ENCODE data around the gene PPM1J. TPM values are rescaled to one million over a fixed set of nuclear protein-coding genes. Genes with fewer than 3 reads are reported as not detected.

The PPM1J gene
- total and polyA plus RNA-seq, 2 of the 13 experiments (the other 11 are each of a cell fraction or from before 2014, with no cell fraction given), result 0.07 to 0.22 TPM

DNA sequence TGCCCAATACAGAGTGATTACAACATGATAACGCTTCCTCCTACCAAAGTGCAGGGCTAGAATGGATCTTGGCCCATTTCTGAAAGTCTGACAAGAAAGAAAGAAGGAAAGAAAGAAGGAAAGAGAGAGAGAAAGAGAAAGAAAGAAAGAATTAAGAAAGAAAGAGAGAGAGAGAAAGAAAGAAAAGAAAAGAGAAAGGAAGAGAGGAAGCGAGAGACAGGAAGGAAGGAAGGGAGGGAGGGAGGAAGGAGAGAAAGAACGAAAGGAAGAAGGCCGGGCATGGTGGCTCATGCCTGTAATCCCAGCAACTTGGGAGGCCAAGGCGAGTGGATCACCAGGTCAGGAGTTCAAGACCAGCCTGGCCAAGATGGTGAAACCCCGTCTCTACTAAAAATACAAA, 44.1 kb upstream of the PPM1J start:
- intact Hi-C loops (cut with micrococcal nuclease; ENCODE audit: unreplicated experiment), result no loop called here
- WGBS (ENCODE audit: low lambda C conversion rate), result 55% methylated on average over 6 of the region's 6 CpGs

DNA sequence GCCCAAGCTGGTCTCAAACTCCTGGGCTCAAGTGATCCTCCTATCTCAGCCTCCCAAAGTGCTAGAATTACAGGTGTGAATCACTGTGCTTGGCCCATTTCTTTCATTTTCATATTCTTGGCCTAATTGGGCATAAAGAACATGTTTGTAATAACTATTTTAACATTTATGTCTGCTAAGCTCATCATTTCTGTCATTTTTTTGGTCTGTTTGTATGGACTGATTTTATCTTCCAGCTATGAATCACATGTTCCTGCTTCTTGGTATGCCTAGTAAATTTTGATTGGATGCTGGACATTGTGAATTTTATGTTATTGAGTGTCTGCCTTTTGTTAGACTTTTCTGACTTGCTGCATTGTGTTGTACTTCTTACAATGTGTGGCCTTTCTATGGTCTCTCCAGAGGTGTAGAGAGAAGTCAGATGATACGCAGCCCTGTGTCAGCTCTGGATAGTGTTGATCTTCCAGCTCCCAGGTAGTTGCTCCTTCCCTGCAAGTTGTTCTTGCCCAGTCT, 39.0 kb upstream of the PPM1J start:
- Histone ChIP-seq H3K4me3 (replicated peaks in 1 of 3; ENCODE audit: insufficient read depth in 1 of 3, low read depth in 2 of 3, low read length in 3 of 3) (no peak overlapping the region), H2AFZ (ENCODE audit: low read length) (no peak overlapping the region), H3K9ac (ENCODE audit: insufficient read depth, low read depth, low read length) (no peak overlapping the region), H3K36me3 (replicated peaks in 1 of 2; ENCODE audit: control insufficient read depth in 1 of 2, insufficient read depth in 2 of 2, low read length in 2 of 2) (no peaks in the 10 kb centered on the region), H3K27ac (ENCODE audit: extremely low read length, insufficient read depth, low read length) (no peak overlapping the region), H3K4me2 (ENCODE audit: low read depth, low read length) (no peak overlapping the region), H3K9me3 (ENCODE audit: low read length) (no peaks in the 10 kb centered on the region), H4K20me1 (ENCODE audit: insufficient read depth, low read length) (no peaks in the 10 kb centered on the region), H3K4me1 (ENCODE audit: insufficient read depth, low read length) (no peaks in the 10 kb centered on the region), H3K27me3 (ENCODE audit: control insufficient read depth in 1 of 2, insufficient read depth in 2 of 2, low read length in 2 of 2) (no peaks in the 10 kb centered on the region; a peak in 2 of 5 replicates), H3K79me2 (ENCODE audit: insufficient read depth, low read length) (no peaks in the 10 kb centered on the region)
- POLR2A ChIA-PET, result no interaction called here
- ATAC-seq (no peak), FAIRE-seq (no peak), DNase-seq (ENCODE audit: low spot score) (no peak)
- no TSS peak for BruUV-seq (replicated peaks)
- WGBS (ENCODE audit: low lambda C conversion rate), result 0% methylated on average over 1 of the region's 1 CpG
- CTCF ChIA-PET (ENCODE audit: low intra/inter-chr PET ratio, low total read pairs), result no interaction called here
- in situ Hi-C loops (cut with HindIII; ENCODE audit: extremely low pct_ligation_motif_present, low pct_unique_long_range_greater_than_20kb), result no loop called here
- intact Hi-C loops (cut with micrococcal nuclease; ENCODE audit: unreplicated experiment), result loop anchor here (2.0 kb wide), 1 partner anchor 37 kb away; no protein-coding TSS in a partner anchor
- no peak for TF ChIP-seq ZBTB1 (CRISPR knock-in tag; IDR thresholded peaks at IDR 0.05; ENCODE audit: borderline replicate concordance)
- no peak for TF ChIP-seq THAP11 (CRISPR knock-in tag; IDR thresholded peaks at IDR 0.05)
- TF ChIP-seq, protein P1, sequence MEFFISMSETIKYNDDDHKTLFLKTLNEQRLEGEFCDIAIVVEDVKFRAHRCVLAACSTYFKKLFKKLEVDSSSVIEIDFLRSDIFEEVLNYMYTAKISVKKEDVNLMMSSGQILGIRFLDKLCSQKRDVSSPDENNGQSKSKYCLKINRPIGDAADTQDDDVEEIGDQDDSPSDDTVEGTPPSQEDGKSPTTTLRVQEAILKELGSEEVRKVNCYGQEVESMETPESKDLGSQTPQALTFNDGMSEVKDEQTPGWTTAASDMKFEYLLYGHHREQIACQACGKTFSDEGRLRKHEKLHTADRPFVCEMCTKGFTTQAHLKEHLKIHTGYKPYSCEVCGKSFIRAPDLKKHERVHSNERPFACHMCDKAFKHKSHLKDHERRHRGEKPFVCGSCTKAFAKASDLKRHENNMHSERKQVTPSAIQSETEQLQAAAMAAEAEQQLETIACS (CRISPR knock-in tag; IDR thresholded peaks at IDR 0.05), result no peak
- TF ChIP-seq, protein P2, sequence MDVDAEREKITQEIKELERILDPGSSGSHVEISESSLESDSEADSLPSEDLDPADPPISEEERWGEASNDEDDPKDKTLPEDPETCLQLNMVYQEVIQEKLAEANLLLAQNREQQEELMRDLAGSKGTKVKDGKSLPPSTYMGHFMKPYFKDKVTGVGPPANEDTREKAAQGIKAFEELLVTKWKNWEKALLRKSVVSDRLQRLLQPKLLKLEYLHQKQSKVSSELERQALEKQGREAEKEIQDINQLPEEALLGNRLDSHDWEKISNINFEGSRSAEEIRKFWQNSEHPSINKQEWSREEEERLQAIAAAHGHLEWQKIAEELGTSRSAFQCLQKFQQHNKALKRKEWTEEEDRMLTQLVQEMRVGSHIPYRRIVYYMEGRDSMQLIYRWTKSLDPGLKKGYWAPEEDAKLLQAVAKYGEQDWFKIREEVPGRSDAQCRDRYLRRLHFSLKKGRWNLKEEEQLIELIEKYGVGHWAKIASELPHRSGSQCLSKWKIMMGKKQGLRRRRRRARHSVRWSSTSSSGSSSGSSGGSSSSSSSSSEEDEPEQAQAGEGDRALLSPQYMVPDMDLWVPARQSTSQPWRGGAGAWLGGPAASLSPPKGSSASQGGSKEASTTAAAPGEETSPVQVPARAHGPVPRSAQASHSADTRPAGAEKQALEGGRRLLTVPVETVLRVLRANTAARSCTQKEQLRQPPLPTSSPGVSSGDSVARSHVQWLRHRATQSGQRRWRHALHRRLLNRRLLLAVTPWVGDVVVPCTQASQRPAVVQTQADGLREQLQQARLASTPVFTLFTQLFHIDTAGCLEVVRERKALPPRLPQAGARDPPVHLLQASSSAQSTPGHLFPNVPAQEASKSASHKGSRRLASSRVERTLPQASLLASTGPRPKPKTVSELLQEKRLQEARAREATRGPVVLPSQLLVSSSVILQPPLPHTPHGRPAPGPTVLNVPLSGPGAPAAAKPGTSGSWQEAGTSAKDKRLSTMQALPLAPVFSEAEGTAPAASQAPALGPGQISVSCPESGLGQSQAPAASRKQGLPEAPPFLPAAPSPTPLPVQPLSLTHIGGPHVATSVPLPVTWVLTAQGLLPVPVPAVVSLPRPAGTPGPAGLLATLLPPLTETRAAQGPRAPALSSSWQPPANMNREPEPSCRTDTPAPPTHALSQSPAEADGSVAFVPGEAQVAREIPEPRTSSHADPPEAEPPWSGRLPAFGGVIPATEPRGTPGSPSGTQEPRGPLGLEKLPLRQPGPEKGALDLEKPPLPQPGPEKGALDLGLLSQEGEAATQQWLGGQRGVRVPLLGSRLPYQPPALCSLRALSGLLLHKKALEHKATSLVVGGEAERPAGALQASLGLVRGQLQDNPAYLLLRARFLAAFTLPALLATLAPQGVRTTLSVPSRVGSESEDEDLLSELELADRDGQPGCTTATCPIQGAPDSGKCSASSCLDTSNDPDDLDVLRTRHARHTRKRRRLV (CRISPR knock-in tag; IDR thresholded peaks at IDR 0.05), result no peak
- TF ChIP-seq, protein P3, sequence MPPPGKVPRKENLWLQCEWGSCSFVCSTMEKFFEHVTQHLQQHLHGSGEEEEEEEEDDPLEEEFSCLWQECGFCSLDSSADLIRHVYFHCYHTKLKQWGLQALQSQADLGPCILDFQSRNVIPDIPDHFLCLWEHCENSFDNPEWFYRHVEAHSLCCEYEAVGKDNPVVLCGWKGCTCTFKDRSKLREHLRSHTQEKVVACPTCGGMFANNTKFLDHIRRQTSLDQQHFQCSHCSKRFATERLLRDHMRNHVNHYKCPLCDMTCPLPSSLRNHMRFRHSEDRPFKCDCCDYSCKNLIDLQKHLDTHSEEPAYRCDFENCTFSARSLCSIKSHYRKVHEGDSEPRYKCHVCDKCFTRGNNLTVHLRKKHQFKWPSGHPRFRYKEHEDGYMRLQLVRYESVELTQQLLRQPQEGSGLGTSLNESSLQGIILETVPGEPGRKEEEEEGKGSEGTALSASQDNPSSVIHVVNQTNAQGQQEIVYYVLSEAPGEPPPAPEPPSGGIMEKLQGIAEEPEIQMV (CRISPR knock-in tag; IDR thresholded peaks at IDR 0.05; ENCODE audit: low read depth), result no peak
- TF ChIP-seq ZSCAN21 (CRISPR knock-in tag; IDR thresholded peaks at IDR 0.05; ENCODE audit: borderline replicate concordance), result no peak
- no peak for TF ChIP-seq CAMTA2 (CRISPR knock-in tag; IDR thresholded peaks at IDR 0.05; ENCODE audit: borderline replicate concordance)

More for the DNA sequence above, 44.1 kb upstream of the PPM1J start:
- Histone ChIP-seq H3K4me3 (replicated peaks in 1 of 3; ENCODE audit: insufficient read depth in 1 of 3, low read depth in 2 of 3, low read length in 3 of 3) (no peak overlapping the region), H4K20me1 (ENCODE audit: insufficient read depth, low read length) (no peaks in the 10 kb centered on the region), H3K4me2 (ENCODE audit: low read depth, low read length) (no peak overlapping the region), H3K79me2 (ENCODE audit: insufficient read depth, low read length) (no peaks in the 10 kb centered on the region), H3K9ac (ENCODE audit: insufficient read depth, low read depth, low read length) (no peak overlapping the region), H3K9me3 (ENCODE audit: low read length) (no peaks in the 10 kb centered on the region), H3K27ac (ENCODE audit: extremely low read length, insufficient read depth, low read length) (no peak overlapping the region), H2AFZ (ENCODE audit: low read length) (no peak overlapping the region), H3K36me3 (replicated peaks in 1 of 2; ENCODE audit: control insufficient read depth in 1 of 2, insufficient read depth in 2 of 2, low read length in 2 of 2) (no peaks in the 10 kb centered on the region), H3K27me3 (ENCODE audit: control insufficient read depth in 1 of 2, insufficient read depth in 2 of 2, low read length in 2 of 2) (no peaks in the 10 kb centered on the region; a peak in 2 of 5 replicates), H3K4me1 (ENCODE audit: insufficient read depth, low read length) (peaks cover 23% of the 10 kb centered on the region)
- TF ChIP-seq ZC3H13 (CRISPR knock-in tag; IDR thresholded peaks at IDR 0.05) (no peak), TCF7L2 (IDR thresholded peaks at IDR 0.05; ENCODE audit: low read depth, low read length) (no peak)
- in situ Hi-C loops (cut with HindIII; ENCODE audit: extremely low pct_ligation_motif_present, low pct_unique_long_range_greater_than_20kb), result no loop called here
- no peak for DNase-seq (ENCODE audit: low spot score)
- FAIRE-seq, result no peak
- ATAC-seq, result no peak
- CTCF ChIA-PET (ENCODE audit: low intra/inter-chr PET ratio, low total read pairs), result no interaction called here
- POLR2A ChIA-PET, result no interaction called here
- BruUV-seq (replicated peaks), result no TSS peak

Data from HepG2 (cell line).